A673 (cell line): ENCODE measurements around the gene CSNK1G3. TPM values are rescaled to one million over a fixed set of nuclear protein-coding genes. Genes with fewer than 3 reads are reported as not detected.

Source experiments
- BruUV-seq: library from RNA; stranded (reverse); fragments of 400-500 nt; replicated peaks from 2 replicates; lab custom pipeline; 2021; lab: Mats Ljungman, UMichigan
- CTCF ChIA-PET: fragments of 300-600 bp; sonication (Branson Sonifier 250); formaldehyde crosslinking; loops from one replicate; lab custom pipeline; 2022; ENCODE audit warnings: antibody characterized with exemption; lab: Charles Lee
- POLR2A ChIA-PET: fragments of 300-600 bp; sonication (Branson Sonifier 250); formaldehyde crosslinking; loops from one replicate; lab custom pipeline; 2022; ENCODE audit warnings: antibody characterized with exemption; ENCODE audit not compliant: low non-redundant PET; lab: Charles Lee
- DNase-seq: peaks from one replicate; pipeline ENCODE4 v3.0.0-alpha.2; 2015; ENCODE audit warnings: low spot score
- H3K27ac ChIP-seq: fragments of 200-600 bp; sonication (generic); 2 replicates; pipeline ENCODE4 v1.5.1; 2016; ENCODE audit warnings: mixed run types, low read depth, mild to moderate bottlenecking, mixed read lengths, antibody characterized with exemption, low read length; ENCODE audit not compliant: poor library complexity, severe bottlenecking
- H3K27me3 ChIP-seq: fragments of 200-600 bp; sonication (generic); replicated peaks from 2 replicates; pipeline ENCODE4 v1.6.1; 2017; ENCODE audit warnings: mixed run types, low read depth, mild to moderate bottlenecking, mixed read lengths, antibody characterized with exemption, low read length; ENCODE audit not compliant: insufficient read depth, poor library complexity
- H3K36me3 ChIP-seq: fragments of 200-600 bp; sonication (generic); 2 replicates; pipeline ENCODE4 v1.6.1; 2016; ENCODE audit warnings: mixed run types, mild to moderate bottlenecking, mixed read lengths, antibody characterized with exemption, low read length; ENCODE audit not compliant: insufficient read depth, poor library complexity, severe bottlenecking
- H3K4me1 ChIP-seq: fragments of 200-600 bp; sonication (generic); 2 replicates; pipeline ENCODE4 v1.6.1; 2017; ENCODE audit warnings: mixed run types, mild to moderate bottlenecking, mixed read lengths, antibody characterized with exemption, low read length; ENCODE audit not compliant: insufficient read depth, poor library complexity, severe bottlenecking
- H3K4me3 ChIP-seq: fragments of 200-600 bp; sonication (generic); 2 replicates; pipeline ENCODE4 v1.5.1; 2016; ENCODE audit warnings: low read depth, mixed run types, mild to moderate bottlenecking, mixed read lengths, low read length; ENCODE audit not compliant: poor library complexity, severe bottlenecking
- H3K9me3 ChIP-seq: fragments of 200-600 bp; sonication (generic); 2 replicates; pipeline ENCODE4 v1.6.1; 2016; ENCODE audit warnings: mixed run types, low read depth, mild to moderate bottlenecking, mixed read lengths, antibody characterized with exemption, low read length; ENCODE audit not compliant: poor library complexity, severe bottlenecking
- EZH2 ChIP-seq: fragments of 200-600 bp; sonication (generic); IDR thresholded peaks from 2 replicates; pipeline ENCODE4 v1.6.1; 2017; ENCODE audit warnings: borderline replicate concordance, low read depth, mild to moderate bottlenecking, mixed read lengths, antibody characterized with exemption, low read length; ENCODE audit not compliant: poor library complexity, severe bottlenecking
- intact Hi-C: fragments of 100-400 bp; cut with micrococcal nuclease; formaldehyde crosslinking; loops from one replicate; pipeline ENCODE4 v1.10.0; 2022; ENCODE audit not compliant: unreplicated experiment
- total RNA-seq: library from RNA; stranded (reverse); gene quantifications from 2 replicates; pipeline ENCODE4 v1.2.3, GENCODE V29; 2021
- TF ChIP-seq, protein P1 (sequence below): fragments of 300-800, 200-600 bp; sonication (generic); conservative IDR thresholded peaks from 2 replicates; pipeline ENCODE4 v1.5.1; 2017; ENCODE audit warnings: low read depth, mild to moderate bottlenecking, antibody characterized with exemption, low read length, moderate library complexity, mixed read lengths

CSNK1G3 gene
- total RNA-seq, 1 experiment from 2014 or later, result 42.1 TPM

- no peaks in the 10 kb centered on the region for H3K27me3 ChIP-seq
- POLR2A ChIA-PET, result no interaction called here
- DNase-seq, result no peak
- no peaks in the 10 kb centered on the region for H3K9me3 ChIP-seq
- intact Hi-C loops, result no loop called here
- H3K27ac ChIP-seq, result no peak overlapping the region
- no peak overlapping the region for H3K4me3 ChIP-seq
- TF ChIP-seq, protein P1, sequence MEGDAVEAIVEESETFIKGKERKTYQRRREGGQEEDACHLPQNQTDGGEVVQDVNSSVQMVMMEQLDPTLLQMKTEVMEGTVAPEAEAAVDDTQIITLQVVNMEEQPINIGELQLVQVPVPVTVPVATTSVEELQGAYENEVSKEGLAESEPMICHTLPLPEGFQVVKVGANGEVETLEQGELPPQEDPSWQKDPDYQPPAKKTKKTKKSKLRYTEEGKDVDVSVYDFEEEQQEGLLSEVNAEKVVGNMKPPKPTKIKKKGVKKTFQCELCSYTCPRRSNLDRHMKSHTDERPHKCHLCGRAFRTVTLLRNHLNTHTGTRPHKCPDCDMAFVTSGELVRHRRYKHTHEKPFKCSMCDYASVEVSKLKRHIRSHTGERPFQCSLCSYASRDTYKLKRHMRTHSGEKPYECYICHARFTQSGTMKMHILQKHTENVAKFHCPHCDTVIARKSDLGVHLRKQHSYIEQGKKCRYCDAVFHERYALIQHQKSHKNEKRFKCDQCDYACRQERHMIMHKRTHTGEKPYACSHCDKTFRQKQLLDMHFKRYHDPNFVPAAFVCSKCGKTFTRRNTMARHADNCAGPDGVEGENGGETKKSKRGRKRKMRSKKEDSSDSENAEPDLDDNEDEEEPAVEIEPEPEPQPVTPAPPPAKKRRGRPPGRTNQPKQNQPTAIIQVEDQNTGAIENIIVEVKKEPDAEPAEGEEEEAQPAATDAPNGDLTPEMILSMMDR, result no peak
- no peak for TF ChIP-seq EZH2
- H3K4me1 ChIP-seq, result no peaks in the 10 kb centered on the region
- H3K36me3 ChIP-seq, result no peaks in the 10 kb centered on the region
- BruUV-seq, result no TSS peak
- CTCF ChIA-PET, result no interaction called here
Observed at GRCh38 chr5:123594434-123594833, 82.5 kb downstream of the CSNK1G3 start.

GRCh38 chr5:123597018-123597417, 85.0 kb downstream of the CSNK1G3 start:
- BruUV-seq, result no TSS peak
- Histone ChIP-seq H3K27me3 (no peaks in the 10 kb centered on the region), H3K9me3 (no peaks in the 10 kb centered on the region), H3K4me3 (no peak overlapping the region), H3K27ac (no peak overlapping the region), H3K4me1 (no peaks in the 10 kb centered on the region), H3K36me3 (no peaks in the 10 kb centered on the region)
- intact Hi-C loops, result loop anchor here (5.0 kb wide), 1 partner anchor 295 kb away; no protein-coding TSS in a partner anchor
- ChIA-PET POLR2A (no interaction called here), CTCF (no interaction called here)
- TF ChIP-seq, protein P1, result no peak
- no peak for TF ChIP-seq EZH2
- DNase-seq, result no peak

GRCh38 chr5:123598028-123598689, 86.2 kb downstream of the CSNK1G3 start:
- no peak for DNase-seq
- H3K36me3 ChIP-seq, result no peaks in the 10 kb centered on the region
- CTCF ChIA-PET, result no interaction called here
- BruUV-seq, result no TSS peak
- H3K9me3 ChIP-seq, result no peaks in the 10 kb centered on the region
- no peak overlapping the region for H3K27ac ChIP-seq
- no peaks in the 10 kb centered on the region for H3K4me1 ChIP-seq
- no peak overlapping the region for H3K4me3 ChIP-seq
- H3K27me3 ChIP-seq, result no peaks in the 10 kb centered on the region
- intact Hi-C loops, result loop anchor here (5.0 kb wide), 1 partner anchor 296 kb away; no protein-coding TSS in a partner anchor
- TF ChIP-seq, protein P1, result no peak
- TF ChIP-seq EZH2, result no peak
- POLR2A ChIA-PET, result no interaction called here
